ENCODE results near the gene TMEM187. TPM values are rescaled to one million over a fixed set of nuclear protein-coding genes. Genes with fewer than 3 reads are reported as not detected.

TMEM187 gene
- total RNA-seq, 1 donor from 2014 or later, result 18.3 TPM

GRCh38 chrX:153925739-153926551 is 46.6 kb upstream of the TMEM187 start, which contains the start of gene ARHGAP4:
Gene ARHGAP4 (minus strand): TSS chrX:153926264. CDS start chrX:153926202, 62 bp downstream.
- TF ChIP-seq CTCF (IDR thresholded peaks at IDR 0.05), result no peak
- Mint-ChIP-seq H3K27ac (ENCODE audit: unreplicated experiment) (peak within 1 kb of the TSS; percentile 54), H3K9me3 (ENCODE audit: low read depth) (no peaks in the 10 kb centered on the region), H3K4me3 (ENCODE audit: unreplicated experiment) (peak within 1 kb of the TSS; percentile 77), H3K36me3 (ENCODE audit: low read depth) (no peaks in the 10 kb centered on the region), H3K27me3 (ENCODE audit: low read depth) (no peaks in the 10 kb centered on the region), H3K4me1 (ENCODE audit: low read depth) (peaks cover 24% of the 10 kb centered on the region)
- no peak for DNase-seq (ENCODE audit: low spot score)

GRCh38 chrX:153926552-153926857 is 46.0 kb upstream of the TMEM187 start:
- no peaks in the 10 kb centered on the region for H3K9me3 Mint-ChIP-seq (ENCODE audit: low read depth)
- no peak for TF ChIP-seq CTCF (IDR thresholded peaks at IDR 0.05)
- peaks cover 3% of the 10 kb centered on the region for H3K36me3 Mint-ChIP-seq (ENCODE audit: low read depth)
- no peak overlapping the region for H3K27ac Mint-ChIP-seq (ENCODE audit: unreplicated experiment)
- no peak overlapping the region for H3K4me3 Mint-ChIP-seq (ENCODE audit: unreplicated experiment)
- no peaks in the 10 kb centered on the region for H3K27me3 Mint-ChIP-seq (ENCODE audit: low read depth)
- H3K4me1 Mint-ChIP-seq (ENCODE audit: low read depth), result peaks cover 27% of the 10 kb centered on the region
- no peak for DNase-seq (ENCODE audit: low spot score)

- TF ChIP-seq CTCF (IDR thresholded peaks at IDR 0.05), result no peak
- no peak for DNase-seq (ENCODE audit: low spot score)
- no peaks in the 10 kb centered on the region for H3K27me3 Mint-ChIP-seq (ENCODE audit: low read depth)
- H3K27ac Mint-ChIP-seq (ENCODE audit: unreplicated experiment), result peak overlapping the region; percentile 86
- no peaks in the 10 kb centered on the region for H3K9me3 Mint-ChIP-seq (ENCODE audit: low read depth)
- peak overlapping the region; percentile 77 for H3K4me3 Mint-ChIP-seq (ENCODE audit: unreplicated experiment)
- peaks cover 4% of the 10 kb centered on the region for H3K36me3 Mint-ChIP-seq (ENCODE audit: low read depth)
- H3K4me1 Mint-ChIP-seq (ENCODE audit: low read depth), result peaks cover 27% of the 10 kb centered on the region
These were observed 45.5 kb upstream of the TMEM187 start for GRCh38 chrX:153926858-153927671.

- Mint-ChIP-seq H3K27ac (ENCODE audit: unreplicated experiment) (peak overlapping the region; percentile 86), H3K27me3 (ENCODE audit: low read depth) (no peaks in the 10 kb centered on the region), H3K36me3 (ENCODE audit: low read depth) (peaks cover 4% of the 10 kb centered on the region), H3K4me3 (ENCODE audit: unreplicated experiment) (peak overlapping the region; percentile 77), H3K9me3 (ENCODE audit: low read depth) (no peaks in the 10 kb centered on the region), H3K4me1 (ENCODE audit: low read depth) (peaks cover 27% of the 10 kb centered on the region)
- no peak for DNase-seq (ENCODE audit: low spot score)
- no peak for TF ChIP-seq CTCF (IDR thresholded peaks at IDR 0.05)
These were observed 45.0 kb upstream of the TMEM187 start for GRCh38 chrX:153927672-153927921.

GRCh38 chrX:153927922-153928760 is 44.4 kb upstream of the TMEM187 start:
- peak overlapping the region; percentile 77 for H3K4me3 Mint-ChIP-seq (ENCODE audit: unreplicated experiment)
- no peak for DNase-seq (ENCODE audit: low spot score)
- H3K9me3 Mint-ChIP-seq (ENCODE audit: low read depth), result no peaks in the 10 kb centered on the region
- TF ChIP-seq CTCF (IDR thresholded peaks at IDR 0.05), result peak; percentile 56
- H3K27me3 Mint-ChIP-seq (ENCODE audit: low read depth), result no peaks in the 10 kb centered on the region
- peaks cover 27% of the 10 kb centered on the region for H3K4me1 Mint-ChIP-seq (ENCODE audit: low read depth)
- H3K36me3 Mint-ChIP-seq (ENCODE audit: low read depth), result peaks cover 4% of the 10 kb centered on the region
- peak overlapping the region; percentile 94 for H3K27ac Mint-ChIP-seq (ENCODE audit: unreplicated experiment)

All from chondrocyte (in vitro differentiated cells).